NK-92 (cell line): Measurements from ENCODE around the gene GJD4.

ENCODE experiments used
- DNase-seq: peaks from one replicate; lab custom pipeline; 2025; ENCODE audit not compliant: unreplicated experiment; lab: John Stamatoyannopoulos, UW

Gene GJD4, protein sequence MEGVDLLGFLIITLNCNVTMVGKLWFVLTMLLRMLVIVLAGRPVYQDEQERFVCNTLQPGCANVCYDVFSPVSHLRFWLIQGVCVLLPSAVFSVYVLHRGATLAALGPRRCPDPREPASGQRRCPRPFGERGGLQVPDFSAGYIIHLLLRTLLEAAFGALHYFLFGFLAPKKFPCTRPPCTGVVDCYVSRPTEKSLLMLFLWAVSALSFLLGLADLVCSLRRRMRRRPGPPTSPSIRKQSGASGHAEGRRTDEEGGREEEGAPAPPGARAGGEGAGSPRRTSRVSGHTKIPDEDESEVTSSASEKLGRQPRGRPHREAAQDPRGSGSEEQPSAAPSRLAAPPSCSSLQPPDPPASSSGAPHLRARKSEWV

GRCh38 chr10:35605191-35605590, at the start of gene GJD4:
TSS of gene GJD4 (plus strand) at chr10:35605341. CDS start at chr10:35605568, 227 bp downstream.
- DNase-seq, result no peak

- DNase-seq, result no peak
Measured at GRCh38 chr10:35555962-35556930, 48.9 kb upstream of the GJD4 start.

GRCh38 chr10:35558276-35558675, 46.9 kb upstream of the GJD4 start:
- DNase-seq, result no peak

DNA sequence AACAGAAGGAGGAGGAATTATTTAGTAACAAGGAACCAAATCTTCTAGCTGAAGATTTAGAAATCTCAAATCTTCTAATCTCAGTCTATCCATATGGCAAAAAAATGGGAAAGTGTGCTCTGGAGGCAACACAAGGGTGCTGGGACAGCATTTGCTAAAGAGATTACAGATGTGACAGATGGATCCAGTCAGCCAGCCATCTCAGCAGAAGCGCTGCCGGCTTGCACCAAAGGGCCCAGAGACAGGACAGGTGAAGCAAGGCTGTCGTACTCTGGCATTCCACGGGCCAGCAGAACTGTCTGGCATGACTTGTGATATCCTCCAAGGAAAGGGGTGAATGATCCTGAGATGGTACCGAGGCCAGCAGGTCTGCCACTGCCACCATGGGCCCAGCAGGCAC, 45.7 kb upstream of the GJD4 start:
- no peak for DNase-seq

DNA sequence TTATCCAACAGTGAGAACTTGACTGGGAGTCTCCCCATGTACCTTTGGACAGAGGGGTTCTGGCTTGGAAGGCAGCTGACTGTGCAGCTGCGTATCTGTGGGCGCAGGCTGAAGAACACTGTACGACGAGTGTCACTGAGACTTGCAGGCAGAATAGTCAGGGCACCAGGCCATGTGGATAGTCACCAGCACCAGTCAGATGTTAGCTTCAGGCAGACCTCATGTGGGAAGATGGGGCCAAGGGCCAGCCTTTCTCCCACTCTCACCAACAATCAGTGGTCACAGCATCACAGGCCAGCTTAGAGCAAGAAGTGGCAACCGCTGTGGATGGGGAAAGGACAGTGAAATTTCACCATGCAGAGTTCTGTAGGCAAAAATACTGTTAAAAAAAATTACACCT, 43.4 kb upstream of the GJD4 start:
- DNase-seq, result no peak

DNA sequence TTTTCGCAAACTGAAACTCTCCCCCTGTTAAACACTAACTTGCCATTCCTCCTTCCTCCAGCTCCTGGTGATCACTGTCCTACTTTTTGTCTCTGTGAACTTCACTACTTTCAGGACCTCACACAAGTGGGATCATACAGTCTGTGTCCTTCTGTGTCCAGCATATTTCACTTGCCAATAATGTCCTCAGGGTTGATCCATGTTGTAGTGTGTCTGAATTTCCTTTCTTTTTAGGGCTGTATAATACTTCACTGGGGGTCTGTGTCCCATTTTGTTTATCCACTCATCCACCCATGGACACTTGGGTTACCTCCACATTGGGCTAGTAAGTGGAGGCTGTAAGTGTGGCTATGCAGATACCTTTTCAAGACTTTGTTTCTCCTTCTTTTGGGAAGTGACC, 42.7 kb upstream of the GJD4 start:
- DNase-seq, result no peak

DNA sequence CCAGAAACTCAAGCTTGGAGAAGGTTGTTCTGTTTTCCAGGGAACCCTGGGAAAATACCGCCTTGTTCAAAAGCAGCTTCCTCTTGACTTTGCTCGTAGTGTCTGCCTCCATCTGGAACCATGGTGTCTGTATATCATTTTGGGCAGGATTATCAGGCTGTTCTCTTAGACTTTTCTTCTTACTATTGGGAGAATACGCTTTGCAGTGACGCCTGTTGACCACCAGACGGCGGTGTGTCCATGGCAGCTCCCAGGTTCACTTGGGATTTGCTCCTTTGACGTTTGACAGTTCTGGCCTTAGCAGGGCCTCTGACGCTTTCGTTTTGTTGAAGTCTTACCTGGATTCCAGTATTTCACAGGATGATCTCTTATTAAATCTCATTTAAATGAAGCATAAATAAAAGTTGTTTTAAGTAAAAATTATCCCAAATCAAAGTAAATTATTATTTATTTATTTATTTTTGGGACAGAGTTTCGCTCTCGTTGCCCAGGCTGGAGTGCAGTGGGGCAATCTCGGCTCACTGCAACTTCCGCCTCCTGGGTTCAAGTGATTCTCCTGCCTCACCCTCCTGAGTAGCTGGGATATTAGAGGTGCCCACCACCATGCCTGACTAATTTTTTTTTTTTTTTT, 41.8 kb upstream of the GJD4 start:
- DNase-seq, result no peak

DNA sequence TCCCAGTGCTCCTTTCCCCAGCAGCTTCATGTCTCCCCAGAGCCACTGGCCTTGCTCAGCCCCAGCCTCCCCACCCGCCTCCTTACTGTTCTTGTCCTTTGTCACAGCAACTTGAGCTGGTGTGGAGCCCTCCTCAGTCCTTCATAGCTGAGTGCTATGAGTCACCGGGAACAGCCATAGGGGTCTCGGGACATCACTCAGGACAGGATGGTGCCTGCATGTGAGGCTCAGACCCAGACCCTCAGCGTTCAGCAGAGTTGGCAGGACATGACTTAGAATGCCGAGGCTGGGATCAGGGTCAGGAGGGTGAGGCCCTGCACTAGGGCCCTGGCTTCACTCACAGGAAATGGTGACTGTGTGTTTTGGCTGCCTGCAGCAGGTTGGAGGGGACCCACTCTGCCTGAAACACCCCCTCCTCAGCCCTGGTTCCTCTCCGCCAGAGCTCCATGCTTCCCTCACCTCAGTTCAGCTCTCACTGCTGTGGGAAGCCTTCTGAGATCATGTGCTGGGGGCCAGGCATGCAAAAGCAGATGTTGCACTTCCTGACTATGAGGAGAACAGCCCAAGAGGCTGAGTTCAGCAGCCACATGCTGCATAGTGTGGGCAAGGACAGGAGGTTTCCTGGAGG, 40.7 kb upstream of the GJD4 start:
- DNase-seq, result no peak

- no peak for DNase-seq
Measured at GRCh38 chr10:35565602-35566081, 39.5 kb upstream of the GJD4 start.

DNA sequence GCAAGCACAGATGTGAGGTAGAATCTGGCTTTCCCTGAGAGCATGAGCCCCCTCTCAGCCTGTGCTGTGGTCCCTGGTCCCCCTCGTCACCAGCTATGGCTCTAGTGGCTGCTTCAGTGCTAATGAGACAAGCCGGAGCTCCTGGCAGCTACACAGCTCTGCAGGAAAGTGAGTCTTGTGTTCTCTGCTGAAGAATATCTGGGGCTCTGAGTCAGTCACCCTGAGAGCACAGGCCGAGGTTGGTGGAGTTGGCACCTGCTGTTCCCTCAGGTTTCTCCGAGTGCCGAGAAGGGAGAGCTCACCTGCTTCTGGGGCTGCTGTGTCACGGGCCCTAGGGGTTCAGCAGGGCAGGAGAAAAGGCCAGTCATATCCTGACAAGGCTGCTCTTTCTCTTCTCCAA, 37.2 kb upstream of the GJD4 start:
- no peak for DNase-seq

DNA sequence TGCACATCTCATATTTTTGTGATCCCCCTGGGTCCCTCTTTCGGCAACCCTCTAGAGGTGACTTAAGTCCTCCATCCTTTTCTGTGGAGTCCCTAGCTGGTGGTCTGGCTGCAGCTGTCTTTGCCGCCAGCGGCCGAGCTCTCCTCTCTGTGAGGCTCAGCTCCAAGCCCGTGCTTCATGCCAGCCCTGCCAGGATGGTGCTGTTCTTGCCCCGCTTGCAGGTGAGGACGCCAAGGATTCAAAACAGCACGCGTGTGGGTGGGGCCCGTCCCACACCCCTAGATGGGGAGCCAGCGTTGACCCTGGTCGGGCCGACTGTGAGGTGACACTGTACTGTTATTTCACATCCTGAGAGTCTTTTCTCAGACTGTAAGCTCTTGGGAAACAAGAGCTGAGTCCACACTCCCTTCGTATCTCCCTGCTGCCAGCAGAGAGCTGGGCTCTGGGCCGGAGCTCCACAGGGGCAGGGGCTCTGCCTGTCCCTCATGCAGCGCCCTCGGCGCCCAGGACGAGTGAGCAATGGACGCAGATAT, 36.6 kb upstream of the GJD4 start:
- DNase-seq, result no peak

- no peak for DNase-seq
Measured at GRCh38 chr10:35569111-35569707, 35.9 kb upstream of the GJD4 start.

DNA sequence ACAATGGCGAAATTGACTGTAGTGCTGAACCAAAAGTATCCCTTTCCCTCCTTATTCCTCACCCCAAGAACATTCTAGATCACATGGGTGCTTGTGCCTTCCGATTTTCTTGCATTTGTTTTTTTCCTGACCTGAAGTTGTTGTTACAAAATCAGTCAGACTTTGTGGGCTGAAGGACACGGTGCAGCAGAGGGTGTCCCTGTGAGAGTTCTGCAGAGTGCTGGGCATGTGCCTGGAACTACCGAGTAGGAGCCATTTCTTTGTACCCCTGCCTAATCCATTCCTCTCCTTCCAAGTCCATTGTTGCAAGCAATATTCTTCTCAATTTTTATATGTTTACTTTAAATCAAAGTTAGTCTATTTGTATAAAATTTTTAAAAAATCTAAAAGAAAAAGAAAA, 35.3 kb upstream of the GJD4 start:
- no peak for DNase-seq

DNA sequence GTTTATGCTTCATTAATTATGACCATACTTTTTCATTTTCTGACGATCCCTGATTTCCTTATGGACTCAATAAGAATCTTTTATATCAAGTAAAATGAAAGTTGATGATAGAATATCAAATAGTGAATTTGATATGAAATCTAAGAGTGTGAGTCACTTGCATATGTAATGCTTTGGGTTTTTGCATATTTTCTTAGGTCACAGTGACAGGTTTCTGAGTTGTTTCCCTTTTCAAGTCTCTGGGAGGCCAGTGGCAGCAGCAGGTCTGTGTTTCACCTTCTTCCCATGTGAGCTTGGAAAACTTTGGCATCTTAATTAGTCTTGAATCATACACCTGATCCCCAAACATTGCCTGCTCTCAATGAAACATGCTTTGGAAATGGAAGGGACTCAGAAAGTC, 34.7 kb upstream of the GJD4 start:
- no peak for DNase-seq

DNA sequence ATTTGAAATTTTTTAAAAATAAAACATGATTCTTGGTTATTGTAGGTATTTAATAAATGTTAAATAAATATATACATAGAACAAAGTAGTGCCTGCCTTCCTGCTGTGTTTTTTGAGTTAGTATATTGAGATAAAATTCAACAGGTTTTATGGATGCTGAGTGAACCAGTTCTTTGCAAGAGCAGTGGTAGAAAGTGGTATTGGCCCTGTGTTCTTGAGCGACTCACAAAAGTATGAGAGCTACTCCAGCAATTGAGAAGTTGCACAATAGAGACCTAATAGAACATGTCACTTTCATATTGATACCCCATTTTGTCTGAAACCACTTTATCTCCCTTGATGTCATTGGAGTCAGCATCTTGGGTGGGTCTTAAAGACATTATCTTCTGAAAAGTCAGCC, 32.6 kb upstream of the GJD4 start:
- DNase-seq, result no peak

GRCh38 chr10:35573796-35574195, 31.3 kb upstream of the GJD4 start:
- DNase-seq, result no peak

GRCh38 chr10:35574924-35575352, 30.2 kb upstream of the GJD4 start:
- no peak for DNase-seq

- DNase-seq, result no peak
Measured at GRCh38 chr10:35575640-35576039, 29.5 kb upstream of the GJD4 start.

- DNase-seq, result no peak
Measured at GRCh38 chr10:35576730-35577129, 28.4 kb upstream of the GJD4 start.

DNA sequence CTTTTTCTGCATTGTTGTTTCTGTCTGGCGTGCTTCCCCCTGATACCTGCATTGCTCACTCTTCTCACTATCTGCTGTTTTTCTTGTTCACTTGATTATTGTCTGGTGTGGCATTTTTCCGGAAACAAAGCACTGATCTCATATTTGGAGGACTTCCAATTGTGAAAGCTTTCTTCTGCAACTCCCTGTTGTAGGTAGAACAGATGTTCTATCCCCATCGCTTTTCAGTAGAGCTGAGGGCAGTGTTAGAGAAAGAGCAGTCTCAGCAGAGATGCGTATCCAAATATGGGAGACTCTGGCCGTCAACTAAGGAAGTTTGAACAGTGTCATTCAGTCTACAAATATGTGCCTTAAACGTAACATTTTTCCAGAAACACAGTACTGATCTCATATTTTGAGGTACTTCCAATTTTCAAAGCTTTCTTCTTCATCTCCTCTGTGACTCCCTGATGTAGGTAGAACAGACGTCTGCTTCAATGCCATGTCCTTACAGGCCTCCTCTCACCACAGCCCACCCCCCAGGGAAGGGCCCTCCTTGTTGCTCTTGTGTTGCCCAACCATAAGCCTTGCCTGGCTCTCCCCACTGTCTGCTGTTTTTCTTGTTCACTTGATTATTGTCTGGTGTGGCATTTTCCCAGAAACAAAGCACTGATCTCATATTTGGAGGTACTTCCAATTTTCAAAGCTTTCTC, 27.1 kb upstream of the GJD4 start:
- no peak for DNase-seq
